Measurements from ENCODE around the gene NLRC3.

NLRC3 gene

GRCh38 chr16:3596101-3596861 lies 19.1 kb upstream of the NLRC3 start:
- no peak for DNase-seq (ENCODE audit: low spot score)

DNA sequence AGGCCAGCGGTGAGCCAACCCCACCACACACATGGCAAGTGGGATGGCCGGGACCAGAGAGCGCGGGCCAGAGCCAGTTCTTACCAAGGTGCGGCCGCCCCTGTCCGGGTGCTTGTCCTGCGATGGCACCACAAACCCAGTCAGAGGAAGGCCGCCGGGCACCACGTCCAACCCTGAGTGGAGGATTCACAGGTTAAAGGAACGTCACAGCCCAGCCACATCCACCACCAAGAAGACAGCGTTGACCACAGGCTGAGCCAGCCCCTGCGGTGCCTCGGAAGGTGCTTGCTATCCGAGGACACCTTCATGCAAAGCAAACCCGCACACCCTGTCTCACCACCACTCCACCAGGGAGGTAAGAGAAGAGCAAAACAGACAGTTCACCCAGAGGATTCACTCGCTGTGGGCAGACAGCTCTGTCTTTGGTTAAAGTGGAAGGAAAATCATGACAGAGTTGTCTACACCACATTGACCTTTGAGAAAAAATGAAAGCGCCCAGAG lies 18.4 kb upstream of the NLRC3 start:
- no peak for DNase-seq (ENCODE audit: low spot score)

DNA sequence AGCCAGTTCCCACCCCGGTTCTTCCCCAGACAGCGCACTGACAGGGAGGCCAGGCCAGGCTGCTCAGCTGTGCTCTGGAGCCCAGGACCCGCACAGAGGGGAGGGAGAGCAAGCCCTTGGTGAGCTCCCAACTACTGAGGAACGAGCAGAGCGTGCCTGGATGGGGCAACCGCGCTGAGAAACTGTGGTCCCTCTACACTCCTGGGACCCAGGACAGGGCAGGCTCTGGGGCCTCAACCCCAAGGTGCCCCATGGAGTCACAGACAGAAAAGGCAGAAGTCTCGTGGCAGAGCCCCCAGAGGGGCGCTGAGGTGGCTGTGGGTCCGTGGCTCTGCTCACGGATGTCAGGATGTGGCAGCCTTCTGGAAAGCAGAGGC lies 17.9 kb upstream of the NLRC3 start:
- DNase-seq (ENCODE audit: low spot score), result no peak

DNA sequence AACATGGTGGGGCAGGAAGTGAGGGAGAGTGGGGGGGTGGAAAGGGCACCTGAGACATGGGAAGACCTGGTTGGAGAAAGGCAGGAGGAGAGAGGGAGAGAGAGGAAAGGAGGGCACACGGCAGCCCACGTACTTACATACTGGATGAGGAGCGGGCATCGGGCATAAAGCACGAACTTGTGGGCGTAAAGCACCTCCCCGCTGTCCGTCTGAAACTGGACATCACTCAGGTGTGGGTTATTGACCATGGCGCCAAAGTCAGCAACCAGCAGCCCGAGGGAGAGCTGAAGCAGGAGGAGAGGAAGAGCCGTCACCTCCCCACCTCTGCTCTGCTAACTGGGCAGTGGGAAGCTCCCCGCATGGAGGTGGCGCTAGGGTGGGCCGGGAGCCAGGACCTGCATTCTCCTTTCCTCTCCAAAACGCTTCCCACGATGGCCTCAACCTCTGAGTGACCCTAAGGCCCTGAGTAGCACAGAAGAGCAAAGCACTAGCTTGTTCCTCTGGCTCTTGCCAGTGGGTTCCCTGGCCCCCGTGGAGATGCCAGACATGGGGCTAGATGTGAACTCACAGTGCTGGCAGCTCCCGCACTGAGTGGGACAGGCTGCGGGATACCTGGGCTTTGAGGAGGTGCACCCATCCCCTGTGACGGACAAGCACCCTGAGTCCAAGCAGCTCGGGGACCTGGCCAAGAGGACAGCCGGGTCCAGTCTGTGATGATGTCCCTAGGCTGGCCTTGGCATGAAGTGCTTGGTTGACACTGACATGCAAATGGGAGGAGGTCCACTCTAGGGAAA lies 17.3 kb upstream of the NLRC3 start:
- no peak for DNase-seq (ENCODE audit: low spot score)

DNA sequence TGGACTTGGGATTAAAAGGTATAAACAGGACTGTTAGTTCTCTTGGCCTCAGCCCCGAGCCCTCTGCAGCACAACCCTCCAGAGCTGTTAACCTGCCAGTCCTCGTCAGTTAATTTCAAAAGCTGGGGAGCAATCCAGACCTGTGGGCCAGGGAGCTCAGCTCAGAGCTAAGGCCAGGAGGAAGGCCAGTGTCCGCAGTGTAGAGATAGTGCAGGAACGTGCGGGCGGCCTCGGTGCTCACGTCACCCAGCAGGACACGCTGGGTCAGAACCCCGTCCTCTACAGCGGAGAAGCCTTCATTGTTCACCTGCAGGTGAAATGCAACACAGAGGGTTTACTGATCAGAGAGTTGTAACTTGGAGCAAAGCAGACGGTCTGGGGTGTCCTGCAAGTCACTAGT lies 15.4 kb upstream of the NLRC3 start:
- DNase-seq (ENCODE audit: low spot score), result no peak

DNA sequence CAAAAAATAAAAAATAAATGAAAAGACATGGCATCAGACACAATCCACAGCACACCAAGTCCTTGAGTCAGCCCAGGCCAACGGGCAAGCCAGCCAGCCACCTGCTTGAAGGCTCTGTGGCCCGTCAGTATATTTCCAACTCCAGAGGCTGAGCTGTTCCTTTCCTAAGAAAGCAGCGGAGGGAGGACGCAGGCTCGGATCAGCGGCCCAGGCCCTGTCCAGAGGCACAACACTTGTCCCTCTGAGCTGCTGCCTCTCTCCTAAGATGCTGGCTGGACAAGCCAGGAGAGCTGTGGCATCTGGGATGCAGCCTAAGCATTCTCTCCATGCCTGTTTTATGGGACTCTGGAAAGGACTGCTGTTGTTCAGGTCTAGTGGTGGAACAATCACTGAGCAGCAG lies 14.8 kb upstream of the NLRC3 start:
- DNase-seq (ENCODE audit: low spot score), result no peak

DNA sequence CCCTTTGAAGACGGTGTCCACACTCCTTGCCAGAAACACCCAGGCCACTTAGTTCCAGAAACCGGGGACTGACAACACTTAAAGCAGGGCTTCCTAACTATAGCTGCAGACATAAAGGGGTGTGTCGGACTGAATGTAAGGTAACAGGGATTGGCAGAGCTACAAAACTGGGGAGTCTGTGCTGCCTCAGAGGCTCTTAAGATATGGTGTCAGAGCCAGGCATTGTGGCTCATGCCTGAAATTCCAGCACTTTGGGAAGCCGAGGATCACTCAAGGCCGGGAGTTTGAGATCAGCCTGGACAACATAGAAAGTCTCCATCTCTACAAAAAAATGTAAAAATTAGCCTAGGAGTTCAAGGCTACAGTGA lies 14.2 kb upstream of the NLRC3 start:
- no peak for DNase-seq (ENCODE audit: low spot score)

- DNase-seq (ENCODE audit: low spot score), result no peak
Observed at GRCh38 chr16:3590736-3591435, 13.7 kb upstream of the NLRC3 start.

DNA sequence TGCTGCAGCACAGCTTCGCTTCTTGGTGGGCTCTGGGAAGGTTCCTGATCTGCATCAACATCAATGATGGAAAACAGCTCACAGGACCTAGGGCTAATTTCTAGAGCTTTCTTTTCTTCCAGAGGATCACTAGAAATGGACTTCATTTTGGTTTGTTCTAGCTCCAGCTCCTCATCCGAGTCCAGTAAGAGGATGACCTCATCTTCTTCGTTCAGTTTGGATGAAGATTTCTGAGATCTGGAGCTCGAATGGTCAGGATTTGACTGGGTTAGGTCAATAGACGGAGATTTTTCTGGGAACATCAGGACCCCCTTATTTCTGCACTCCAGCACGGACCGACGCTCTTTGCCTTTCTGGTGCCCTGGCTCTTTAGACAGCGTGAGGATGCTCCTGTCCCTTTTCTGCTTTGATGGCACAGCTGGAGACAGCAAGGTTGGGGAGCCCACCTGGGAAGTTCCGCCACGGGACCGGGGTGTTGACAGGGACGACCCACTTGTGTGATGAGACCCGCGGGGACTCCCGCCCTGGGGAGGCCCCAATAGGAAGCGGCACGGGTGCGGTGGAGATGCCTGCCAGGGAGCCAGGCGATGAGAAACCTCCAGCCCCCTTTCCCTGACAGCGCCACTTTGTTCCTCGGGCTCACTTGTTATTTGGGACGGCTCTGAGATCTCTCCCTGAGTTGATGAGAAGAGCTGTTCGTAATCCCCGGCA lies 12.9 kb upstream of the NLRC3 start:
- DNase-seq (ENCODE audit: low spot score), result no peak

DNA sequence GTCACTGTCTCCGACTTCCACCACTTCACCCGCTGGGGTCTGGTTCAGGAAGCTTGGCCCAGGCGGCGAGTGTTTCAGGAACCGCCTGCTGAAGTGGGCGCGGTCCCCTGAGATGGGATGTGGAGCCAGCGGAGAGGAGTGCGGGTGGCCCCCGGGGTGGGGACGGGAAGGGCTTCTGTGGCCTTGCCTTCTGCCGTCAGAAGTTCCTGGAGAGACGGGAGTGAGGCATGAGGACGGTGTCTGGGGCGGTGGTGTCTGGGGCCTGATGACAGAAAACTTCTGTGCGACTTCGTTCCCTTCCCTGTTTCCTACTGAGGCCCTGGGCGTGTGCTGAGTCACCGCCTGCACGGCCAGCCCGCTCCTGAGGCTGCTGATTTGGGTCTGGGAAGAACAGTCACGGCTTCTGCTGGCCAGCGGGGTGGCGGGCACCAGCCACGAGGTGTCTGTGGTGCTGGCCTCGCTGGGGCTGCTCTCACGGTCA lies 12.3 kb upstream of the NLRC3 start:
- DNase-seq (ENCODE audit: low spot score), result no peak

- no peak for DNase-seq (ENCODE audit: low spot score)
Observed at GRCh38 chr16:3589001-3589400, 11.8 kb upstream of the NLRC3 start.

DNA sequence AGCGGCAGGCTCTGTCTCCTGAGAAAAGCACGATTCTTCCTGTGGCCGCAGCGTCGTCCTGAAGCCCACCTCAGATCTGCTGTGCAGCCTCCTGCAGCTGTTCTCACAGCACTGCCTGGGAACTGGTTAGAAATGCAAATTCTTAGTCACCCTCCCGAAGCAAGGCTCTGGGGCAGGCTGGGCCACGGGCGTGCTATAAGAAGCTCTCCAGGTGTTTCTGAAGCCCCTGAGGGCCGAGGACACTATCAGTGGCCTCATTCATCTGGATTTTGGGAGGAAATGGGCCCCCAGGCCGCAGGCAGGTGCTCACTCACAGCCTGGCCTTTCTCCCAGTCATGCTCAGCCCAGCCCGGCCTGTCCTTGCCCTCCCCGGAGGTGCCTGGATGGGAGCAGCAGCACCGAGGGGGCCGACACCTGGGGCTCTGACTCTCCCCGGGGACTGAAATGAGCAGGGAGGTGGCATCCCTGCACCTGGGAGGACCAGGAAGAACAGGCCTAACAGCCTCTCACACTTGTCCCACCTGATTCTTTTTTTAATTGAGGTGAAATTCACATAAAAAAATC lies 10.4 kb upstream of the NLRC3 start:
- DNase-seq (ENCODE audit: low spot score), result no peak

- no peak for DNase-seq (ENCODE audit: low spot score)
Observed at GRCh38 chr16:3584412-3584811, 7.2 kb upstream of the NLRC3 start.

- DNase-seq (ENCODE audit: low spot score), result no peak
Observed at GRCh38 chr16:3583303-3584038, 6.3 kb upstream of the NLRC3 start.

GRCh38 chr16:3582276-3583165 lies 5.3 kb upstream of the NLRC3 start:
- DNase-seq (ENCODE audit: low spot score), result no peak

DNA sequence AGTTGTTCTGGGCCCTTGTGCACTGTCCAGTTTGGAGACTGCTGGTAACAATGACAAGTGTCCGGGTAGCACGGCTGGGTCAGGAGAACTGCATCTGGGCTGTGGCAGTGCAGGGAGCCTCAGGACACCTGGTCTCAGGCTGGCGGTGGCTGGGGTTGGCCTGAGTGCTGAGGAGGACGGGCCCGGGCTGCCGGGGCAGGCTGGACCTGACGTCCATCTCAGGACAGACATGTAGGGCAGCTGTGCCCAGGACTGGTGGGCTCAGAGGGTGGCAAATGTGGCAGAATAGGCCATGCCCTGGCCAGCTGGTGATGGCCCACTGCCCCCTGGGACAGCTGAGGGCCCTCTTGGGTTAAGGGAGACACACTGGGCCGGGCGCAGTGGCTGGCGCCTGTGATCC lies 4.2 kb upstream of the NLRC3 start:
- DNase-seq (ENCODE audit: low spot score), result no peak

DNA sequence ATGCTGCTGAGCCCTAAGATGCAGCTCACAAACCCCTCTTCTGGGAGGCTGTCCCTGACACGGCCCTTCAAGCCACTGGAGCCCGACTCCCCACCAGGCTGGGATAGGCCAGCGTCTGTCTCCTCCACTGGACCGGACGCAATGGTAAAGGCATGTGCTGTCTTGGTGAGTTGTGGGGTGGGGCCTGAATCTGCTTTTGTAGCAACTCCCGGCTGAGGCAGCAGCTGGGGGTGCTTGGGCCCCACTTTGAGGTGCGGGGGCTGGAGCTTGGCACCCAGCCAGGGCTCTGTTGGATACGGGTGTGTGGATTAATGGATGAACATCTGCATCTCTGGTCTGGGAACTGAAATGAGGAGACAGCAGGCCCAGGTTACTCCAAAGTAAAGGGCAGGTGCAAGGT lies 3.5 kb upstream of the NLRC3 start:
- no peak for DNase-seq (ENCODE audit: low spot score)

GRCh38 chr16:3580251-3580651 lies 3.0 kb upstream of the NLRC3 start:
- DNase-seq (ENCODE audit: low spot score), result no peak

- DNase-seq (ENCODE audit: low spot score), result no peak
Observed at GRCh38 chr16:3579776-3580175, 2.6 kb upstream of the NLRC3 start.
